ENCODE data around the gene F3. TPM values are rescaled to one million over a fixed set of nuclear protein-coding genes. Genes with fewer than 3 reads are reported as not detected.

F3 gene
- polyA plus RNA-seq, 1 experiment, result 319 TPM

DNA sequence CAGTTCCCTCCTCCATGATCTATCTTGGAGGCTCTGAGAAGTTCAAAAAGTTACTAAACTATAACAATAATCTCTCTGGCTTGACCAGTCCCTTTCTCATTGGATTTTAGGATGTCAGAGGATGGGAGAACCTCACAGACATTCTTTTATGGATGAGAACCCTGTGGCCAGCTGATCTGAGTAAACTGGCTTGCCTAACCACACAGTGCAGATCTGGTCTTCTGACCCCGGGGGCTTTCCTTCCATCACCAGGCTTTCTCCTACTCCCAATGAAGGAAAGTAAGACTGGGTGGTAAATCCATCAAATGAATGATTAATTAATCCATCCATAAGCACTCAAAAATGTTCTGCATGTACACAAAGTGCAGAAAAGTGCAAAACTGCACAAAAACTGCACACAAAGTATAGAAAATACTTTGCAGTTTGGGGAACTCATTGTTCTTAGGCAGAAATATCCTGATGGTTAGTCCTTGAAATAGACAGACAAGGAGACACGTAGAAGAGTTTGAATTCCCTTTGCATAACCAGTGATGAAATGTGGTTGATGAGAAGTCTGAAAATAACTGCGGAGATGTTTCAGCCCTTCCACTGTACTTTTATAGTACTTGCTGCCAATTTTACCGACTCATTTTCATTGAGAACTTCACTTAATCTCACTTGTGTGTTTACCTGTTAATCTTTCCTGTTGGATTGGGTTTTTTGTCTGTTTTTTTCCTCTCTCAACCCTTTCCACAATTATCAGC, 2.5 kb upstream of the F3 start:
- ChIA-PET POLR2A (interaction anchor here (0.6 to 1.4 kb wide), 8 partner anchors 16 to 212 kb away, joined by 3 to 5 read pairs (median 4); no protein-coding TSS in a partner anchor), CTCF (interaction anchor here (1.8 to 3.3 kb wide), 2 partner anchors 261 to 262 kb away, joined by 12 to 15 read pairs; no protein-coding TSS in a partner anchor)
- peak overlapping the region; percentile 5; the same call in 1 of the 2 replicates for H3K4me3 ChIP-seq (ENCODE audit: low read depth, low read length)
- no peak for DNase-seq (ENCODE audit: low read depth, low spot score)
- H3K27me3 ChIP-seq (ENCODE audit: control insufficient read depth, insufficient read depth, low read length), result no peaks in the 10 kb centered on the region
- TF ChIP-seq, protein P1, sequence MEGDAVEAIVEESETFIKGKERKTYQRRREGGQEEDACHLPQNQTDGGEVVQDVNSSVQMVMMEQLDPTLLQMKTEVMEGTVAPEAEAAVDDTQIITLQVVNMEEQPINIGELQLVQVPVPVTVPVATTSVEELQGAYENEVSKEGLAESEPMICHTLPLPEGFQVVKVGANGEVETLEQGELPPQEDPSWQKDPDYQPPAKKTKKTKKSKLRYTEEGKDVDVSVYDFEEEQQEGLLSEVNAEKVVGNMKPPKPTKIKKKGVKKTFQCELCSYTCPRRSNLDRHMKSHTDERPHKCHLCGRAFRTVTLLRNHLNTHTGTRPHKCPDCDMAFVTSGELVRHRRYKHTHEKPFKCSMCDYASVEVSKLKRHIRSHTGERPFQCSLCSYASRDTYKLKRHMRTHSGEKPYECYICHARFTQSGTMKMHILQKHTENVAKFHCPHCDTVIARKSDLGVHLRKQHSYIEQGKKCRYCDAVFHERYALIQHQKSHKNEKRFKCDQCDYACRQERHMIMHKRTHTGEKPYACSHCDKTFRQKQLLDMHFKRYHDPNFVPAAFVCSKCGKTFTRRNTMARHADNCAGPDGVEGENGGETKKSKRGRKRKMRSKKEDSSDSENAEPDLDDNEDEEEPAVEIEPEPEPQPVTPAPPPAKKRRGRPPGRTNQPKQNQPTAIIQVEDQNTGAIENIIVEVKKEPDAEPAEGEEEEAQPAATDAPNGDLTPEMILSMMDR (IDR thresholded peaks at IDR 0.05; ENCODE audit: low read depth, low read length), result no peak
- no peaks in the 10 kb centered on the region; the same call in 1 of the 2 replicates for H3K9me3 ChIP-seq (ENCODE audit: control insufficient read depth, insufficient read depth, low read length)
- H3K27ac ChIP-seq (ENCODE audit: low read depth, low read length), result no peak overlapping the region

GRCh38 chr1:94543001-94543400, 1.4 kb upstream of the F3 start:
- Histone ChIP-seq H3K9me3 (ENCODE audit: control insufficient read depth, insufficient read depth, low read length) (no peaks in the 10 kb centered on the region; the same call in 1 of the 2 replicates), H3K27me3 (ENCODE audit: control insufficient read depth, insufficient read depth, low read length) (no peaks in the 10 kb centered on the region), H3K27ac (ENCODE audit: low read depth, low read length) (peak overlapping the region; percentile 95), H3K4me3 (ENCODE audit: low read depth, low read length) (peak overlapping the region; percentile 74)
- TF ChIP-seq, protein P1 (IDR thresholded peaks at IDR 0.05; ENCODE audit: low read depth, low read length), result no peak
- POLR2A ChIA-PET, result interaction anchor here (0.6 to 2.7 kb wide), 14 partner anchors 11 to 260 kb away, joined by 3 to 21 read pairs (median 6); no protein-coding TSS in a partner anchor
- DNase-seq (ENCODE audit: low read depth, low spot score), result no peak
- CTCF ChIA-PET, result interaction anchor here (0.8 to 3.3 kb wide), 5 partner anchors 15 to 263 kb away, joined by 3 to 12 read pairs (median 3); no protein-coding TSS in a partner anchor

DNA sequence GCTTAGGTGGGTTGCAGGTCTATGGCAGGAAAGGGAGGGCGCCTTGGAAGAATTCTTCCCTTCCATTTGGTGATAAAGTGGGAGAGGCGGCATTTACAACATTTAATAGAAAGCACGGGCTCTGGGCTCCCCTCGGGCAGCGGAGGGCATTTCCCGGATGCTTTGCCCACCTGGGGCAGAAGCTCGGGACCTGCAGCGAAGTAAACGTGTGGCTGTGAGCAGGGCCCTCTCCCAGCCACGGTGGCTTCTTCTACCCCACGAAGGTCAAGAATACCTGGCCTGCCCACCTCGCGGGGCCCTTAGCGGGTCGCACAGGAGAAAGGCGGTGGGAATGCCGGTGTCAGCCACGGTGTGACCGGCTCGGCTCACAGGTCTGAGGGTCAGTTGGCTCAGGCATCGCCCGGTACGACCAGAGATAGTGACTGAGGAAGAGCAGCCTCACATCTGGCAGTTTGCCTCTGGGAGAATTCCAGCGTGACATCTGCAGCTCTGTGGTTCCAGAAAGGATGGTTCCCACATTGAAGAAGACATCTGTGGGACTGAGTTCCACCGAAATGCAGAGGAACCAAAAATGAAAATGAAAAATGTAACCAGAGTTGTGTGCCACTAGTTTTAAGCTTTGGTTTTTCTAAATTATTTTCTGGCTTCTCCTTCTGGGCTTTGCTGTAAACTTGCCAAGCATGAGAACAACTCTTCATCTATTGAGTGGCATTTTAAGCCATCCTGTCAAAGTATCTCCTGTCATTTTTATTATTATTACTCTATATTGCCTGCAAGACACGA, 720 bp upstream of the F3 start:
- CTCF ChIA-PET, result interaction anchor here (0.8 to 3.3 kb wide), 8 partner anchors 10 to 264 kb away, joined by 3 to 12 read pairs (median 3); no protein-coding TSS in a partner anchor
- no peak for DNase-seq (ENCODE audit: low read depth, low spot score)
- POLR2A ChIA-PET, result interaction anchor here (0.6 to 2.7 kb wide), 43 partner anchors 9 to 261 kb away, joined by 3 to 21 read pairs (median 5); no protein-coding TSS in a partner anchor
- Histone ChIP-seq H3K9me3 (ENCODE audit: control insufficient read depth, insufficient read depth, low read length) (no peaks in the 10 kb centered on the region; the same call in 1 of the 2 replicates), H3K4me3 (ENCODE audit: low read depth, low read length) (peak overlapping the region; percentile 74), H3K27ac (ENCODE audit: low read depth, low read length) (peak overlapping the region; percentile 95), H3K27me3 (ENCODE audit: control insufficient read depth, insufficient read depth, low read length) (no peaks in the 10 kb centered on the region)
- TF ChIP-seq, protein P1 (IDR thresholded peaks at IDR 0.05; ENCODE audit: low read depth, low read length), result no peak

DNA sequence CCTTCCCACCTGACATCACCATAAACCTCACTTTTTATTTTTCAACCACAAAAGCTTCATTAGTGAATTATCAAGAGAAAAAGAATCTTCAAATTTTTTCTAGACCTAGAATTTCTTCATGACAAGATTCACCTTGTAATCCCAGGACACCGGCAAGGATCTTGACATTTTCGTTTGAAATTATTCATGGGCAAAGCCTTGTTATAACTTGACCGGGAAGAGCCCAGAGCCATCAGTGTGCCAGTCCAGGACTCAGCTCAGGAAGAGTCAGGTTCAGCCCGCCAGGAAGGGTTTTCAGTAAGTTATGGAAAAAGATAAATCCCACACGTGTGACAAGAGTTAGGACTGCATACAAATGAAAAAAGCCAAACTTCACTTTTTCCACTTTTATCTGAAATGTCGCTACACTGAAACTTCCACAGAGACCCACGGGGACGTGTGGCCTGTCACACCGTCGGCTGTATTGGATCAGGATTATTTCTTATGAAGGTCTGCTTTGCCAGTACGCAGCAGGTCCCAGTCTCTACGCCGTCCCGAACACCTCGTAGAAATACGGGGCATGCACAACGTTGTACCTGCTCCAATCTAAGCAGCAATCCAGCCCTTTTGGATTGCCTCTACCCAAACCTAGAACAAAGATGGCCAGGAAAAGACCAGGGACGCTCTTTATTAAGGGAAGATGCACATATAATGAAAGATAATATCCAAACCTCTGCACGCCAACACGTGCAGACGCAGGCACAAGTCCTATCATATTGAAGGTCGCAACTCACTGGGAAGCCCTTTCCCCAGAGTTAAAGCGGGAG, 916 bp downstream of the F3 start:
- no peak for DNase-seq (ENCODE audit: low read depth, low spot score)
- TF ChIP-seq, protein P1 (IDR thresholded peaks at IDR 0.05; ENCODE audit: low read depth, low read length), result no peak
- Histone ChIP-seq H3K27ac (ENCODE audit: low read depth, low read length) (peak overlapping the region; percentile 63), H3K27me3 (ENCODE audit: control insufficient read depth, insufficient read depth, low read length) (no peaks in the 10 kb centered on the region), H3K9me3 (ENCODE audit: control insufficient read depth, insufficient read depth, low read length) (no peaks in the 10 kb centered on the region; the same call in 1 of the 2 replicates), H3K4me3 (ENCODE audit: low read depth, low read length) (peak overlapping the region; percentile 79)
- ChIA-PET POLR2A (interaction anchor here (0.8 to 2.7 kb wide), 12 partner anchors 10 to 243 kb away, joined by 3 to 21 read pairs (median 4); no protein-coding TSS in a partner anchor), CTCF (interaction anchor here (0.7 to 3.3 kb wide), 8 partner anchors 13 to 503 kb away, joined by 3 to 12 read pairs (median 4); no protein-coding TSS in a partner anchor)
